ENCODE measurements around the gene ANGPT4.

GRCh38 chr20:870758-871157, 45.4 kb downstream of the ANGPT4 start:
- TF ChIP-seq CTCF (IDR thresholded peaks at IDR 0.05 in 8 of 11, conservative IDR thresholded peaks at IDR 0.05 in 3 of 11), result no peak
- no peak for TF ChIP-seq POLR2AphosphoS5 (IDR thresholded peaks at IDR 0.05)

Data from spleen (tissue), 7 donors.